GM03348 (cell line): ENCODE results near the gene RAB5A.
"Not testable (repeated sequence)": the region's sequence is repeated elsewhere in the genome, so short reads cannot be mapped to it uniquely, and the experiment has no call there.

Experiments
- DNase-seq: peaks from one replicate; pipeline ENCODE4 v3.0.0; 2012; ENCODE audit warnings: low spot score

The RAB5A gene

DNA sequence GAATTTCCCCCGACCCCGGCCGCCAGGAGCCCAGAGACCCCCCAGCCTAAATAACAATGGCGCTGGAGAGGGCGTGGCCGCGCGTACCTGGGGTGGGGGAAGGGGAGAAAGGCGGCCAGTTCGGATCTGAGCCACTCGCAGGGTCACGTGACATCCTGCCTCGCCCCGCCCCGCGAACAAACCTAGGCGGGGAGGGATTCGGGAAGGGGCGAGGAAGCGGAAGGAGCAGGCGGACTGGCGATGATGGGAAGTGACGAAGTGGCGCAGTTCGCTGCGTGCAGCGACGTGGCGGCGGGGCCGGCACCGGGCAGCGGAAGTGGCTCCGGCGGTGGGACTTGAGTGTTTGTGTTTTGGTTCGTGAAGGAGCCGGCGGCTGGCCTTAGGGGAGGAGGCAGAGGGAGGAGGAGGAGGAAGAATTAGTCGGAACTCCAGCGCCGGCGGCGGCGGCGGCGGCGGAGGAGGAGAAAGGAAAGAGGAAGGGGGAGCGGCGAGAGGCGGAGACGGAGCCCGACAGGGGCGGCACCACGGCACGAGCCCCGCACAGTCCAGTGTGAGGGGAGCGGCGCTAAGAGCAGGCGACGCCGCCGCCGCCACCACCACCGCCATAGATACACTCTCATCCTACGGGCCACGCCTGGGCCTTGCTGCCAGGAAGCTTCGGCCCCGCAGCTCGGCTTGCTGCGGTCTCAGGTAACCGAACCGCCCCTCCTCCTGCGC lies at the start of gene RAB5A:
TSS of gene RAB5A (plus strand) at position 266 of the 717 bp plus-strand sequence. CDS start 3,802 bp downstream, outside the sequence.
- peak; percentile 97 for DNase-seq

DNA sequence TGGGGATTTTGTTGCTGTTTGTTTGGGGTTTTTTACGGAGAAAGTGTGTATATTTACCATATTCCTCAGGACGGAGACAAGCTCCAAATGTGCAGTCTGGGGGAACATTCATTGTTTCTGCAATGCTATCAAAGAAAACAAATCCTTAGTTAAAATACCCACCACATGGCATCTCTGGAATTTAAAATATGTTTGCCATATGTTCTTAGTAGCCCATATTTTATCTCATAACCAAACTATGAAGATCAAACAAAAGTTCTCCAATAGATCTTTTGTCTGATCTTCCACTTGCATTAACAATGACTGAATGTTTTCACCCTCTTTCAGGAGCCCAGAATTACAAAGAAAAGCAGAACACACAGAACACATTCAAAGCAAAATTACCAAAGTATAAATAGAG lies 48.2 kb upstream of the RAB5A start:
- peak; percentile 11 for DNase-seq

GRCh38 chr3:19899264-19899663 lies 47.6 kb upstream of the RAB5A start:
- no peak for DNase-seq

- DNase-seq: not testable (repeated sequence)
Measured at GRCh38 chr3:19899833-19900232, 47.1 kb upstream of the RAB5A start.

DNA sequence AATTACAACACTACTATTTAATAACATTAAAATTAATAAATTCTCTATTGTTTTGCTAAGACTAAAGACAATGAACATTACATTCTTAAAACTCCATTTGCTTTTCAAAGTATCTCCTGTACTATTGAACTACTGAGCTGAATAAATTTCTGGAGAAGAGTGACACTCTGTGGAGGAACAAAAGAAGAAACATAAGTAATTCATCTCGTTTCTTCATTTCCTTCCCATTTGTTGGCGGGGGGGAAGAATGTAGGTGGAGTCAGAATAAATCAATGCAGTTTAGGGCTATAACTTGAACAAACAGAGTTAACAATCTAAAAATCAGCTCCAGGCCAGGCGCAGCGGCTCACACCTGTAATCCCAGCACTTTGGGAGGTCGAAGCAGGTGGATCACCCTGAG lies 45.6 kb upstream of the RAB5A start:
- no peak for DNase-seq

GRCh38 chr3:19901918-19902317 lies 45.0 kb upstream of the RAB5A start:
- DNase-seq: no peak

DNA sequence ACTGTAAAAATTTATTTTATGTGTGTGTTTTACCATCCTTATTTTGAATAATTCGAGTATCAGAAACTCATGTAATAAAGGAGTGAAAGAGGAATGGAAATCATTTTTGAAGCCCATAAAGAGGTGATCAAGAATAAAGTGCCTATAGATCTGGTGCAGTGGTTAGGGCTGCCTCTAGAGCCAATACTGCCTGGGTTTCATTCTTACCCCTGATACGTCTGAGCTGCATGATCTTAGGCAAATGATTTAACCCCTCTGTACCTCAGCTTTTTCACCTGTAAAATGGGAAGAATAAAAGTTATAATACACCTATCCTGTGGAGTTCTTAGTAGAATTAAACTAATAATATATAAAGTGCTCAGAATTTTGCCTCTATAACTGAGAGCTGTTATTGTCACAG lies 43.2 kb upstream of the RAB5A start:
- DNase-seq: no peak

DNA sequence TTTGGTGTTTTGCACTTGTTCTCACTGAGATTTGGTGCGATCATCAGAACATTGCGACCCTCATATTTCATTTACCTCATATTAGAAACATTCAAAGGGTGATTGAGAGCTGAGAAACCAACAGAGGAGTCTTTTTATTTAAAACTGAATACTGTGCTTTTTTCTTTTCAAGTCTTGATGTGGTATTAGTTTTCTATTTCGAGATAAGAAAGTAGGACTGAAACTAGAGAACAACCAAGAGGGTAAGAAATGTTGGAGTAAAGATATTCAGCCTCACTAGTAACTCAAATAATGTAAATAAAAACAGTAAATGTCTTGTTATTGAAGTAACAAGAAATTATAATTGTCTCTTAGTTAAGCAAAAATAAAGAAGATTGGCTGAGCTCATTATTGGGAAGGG lies 39.4 kb upstream of the RAB5A start:
- DNase-seq: no peak

GRCh38 chr3:19911452-19911851 lies 35.4 kb upstream of the RAB5A start:
- no peak for DNase-seq

DNA sequence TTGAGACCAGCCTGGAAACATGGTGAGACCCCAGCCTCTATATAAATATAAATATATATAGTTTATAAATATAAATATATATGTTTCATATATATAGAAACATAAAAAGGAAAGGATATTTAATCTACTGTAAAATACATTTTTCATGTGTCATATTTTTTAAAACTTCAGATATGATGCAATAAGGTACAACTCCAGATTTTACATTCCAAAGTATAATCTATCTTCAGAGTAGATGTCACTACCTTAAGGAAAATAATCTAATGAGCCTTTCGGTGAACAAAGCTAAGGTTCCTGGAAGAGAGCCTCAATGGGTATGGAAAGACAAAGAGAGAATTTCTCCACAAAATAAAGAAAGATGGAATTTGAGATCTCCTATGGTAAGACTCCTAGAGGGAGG lies 29.7 kb upstream of the RAB5A start:
- DNase-seq: no peak

- no peak for DNase-seq
Measured at GRCh38 chr3:19920401-19921080, 26.4 kb upstream of the RAB5A start.

- DNase-seq: no peak
Measured at GRCh38 chr3:19931180-19931692, 15.7 kb upstream of the RAB5A start.

DNA sequence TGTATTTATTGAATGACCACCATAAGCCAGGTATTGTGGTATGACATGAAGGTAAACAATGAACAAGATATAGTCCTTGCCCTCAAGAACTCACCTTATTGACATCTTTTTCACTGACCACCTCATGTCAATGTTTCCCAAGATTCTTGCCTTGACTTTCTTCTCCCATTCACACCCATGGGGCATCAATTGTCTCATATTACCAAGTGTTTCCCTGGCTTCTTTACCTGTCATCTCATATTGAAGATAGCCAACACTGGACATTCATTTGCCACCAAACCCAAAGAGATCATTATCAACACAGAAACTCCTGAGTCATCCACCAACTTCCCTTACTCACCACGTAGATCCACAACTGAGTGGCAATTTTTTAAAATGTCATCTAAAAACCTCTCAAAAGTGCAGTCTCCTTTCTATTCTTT lies 15.1 kb upstream of the RAB5A start:
- no peak for DNase-seq

DNA sequence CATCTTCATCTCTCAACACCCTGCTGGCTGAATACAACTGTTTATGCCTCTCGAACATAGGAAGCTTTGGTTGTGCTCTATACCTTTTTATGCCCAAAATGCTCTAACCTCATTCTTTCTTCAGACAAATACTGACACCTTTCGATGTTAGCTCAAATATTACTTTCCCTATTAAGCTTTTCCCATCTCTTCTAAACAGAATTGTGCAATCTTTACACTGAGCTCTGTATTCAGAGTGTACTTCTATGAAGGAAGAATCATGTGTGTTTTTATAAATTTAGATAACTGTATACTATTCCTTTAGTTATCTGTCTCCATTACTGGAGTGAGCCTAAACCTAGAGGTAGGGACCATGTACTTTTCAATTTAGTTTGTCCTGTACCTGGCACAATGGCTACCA lies 14.5 kb upstream of the RAB5A start:
- DNase-seq: no peak

GRCh38 chr3:19934098-19934566 lies 12.8 kb upstream of the RAB5A start, which contains the start of gene EFHB:
Gene EFHB, minus strand, starts transcription at chr3:19934217. Its CDS starts 199 bp downstream, at chr3:19934018.
- no peak for DNase-seq

GRCh38 chr3:19937459-19938294 lies 9.2 kb upstream of the RAB5A start:
- DNase-seq: no peak

GRCh38 chr3:19938295-19938627 lies 8.6 kb upstream of the RAB5A start:
- no peak for DNase-seq

GRCh38 chr3:19940643-19941042 lies 6.3 kb upstream of the RAB5A start:
- DNase-seq: no peak

- DNase-seq: no peak
Measured at GRCh38 chr3:19945534-19945933, 1.4 kb upstream of the RAB5A start.

- peak; percentile 45 for DNase-seq
Measured at GRCh38 chr3:19945969-19946831, 697 bp upstream of the RAB5A start.

- DNase-seq: peak; percentile 63
Measured at GRCh38 chr3:19947549-19948225, 790 bp downstream of the RAB5A start.
